Spleen (tissue), 11 donors: ENCODE results near the gene PCDHB8. TPM values are rescaled to one million over a fixed set of nuclear protein-coding genes. Genes with fewer than 3 reads are reported as not detected.
"Not testable (repeated sequence)": the region's sequence is repeated elsewhere in the genome, so short reads cannot be mapped to it uniquely, and the experiment has no call there.

ENCODE experiments used
- DNase-seq: peaks from one replicate; pipeline ENCODE4 v3.0.0-alpha.2; 2020
- H3K27ac ChIP-seq, 8 donors: fragments of 200-600 bp; sonication (generic) in 7 of 8; 1 replicate in 4 of 8; 2 replicates in 4 of 8; pipeline versions ENCODE4 v1.5.0 to v1.8.0; 2016 to 2021; ENCODE audit warnings: inconsistent platforms in 4 of 8, mild to moderate bottlenecking in 4 of 8, moderate library complexity in 1 of 8
- H3K27me3 ChIP-seq, 7 donors: fragments of 200-600 bp; sonication (generic) in 6 of 7; replicated peaks in 1 of 7; 1 replicate in 4 of 7; 2 replicates in 3 of 7; pipeline versions ENCODE4 v1.5.0 to v1.8.0; 2016 to 2021; ENCODE audit warnings: inconsistent platforms in 3 of 7, mild to moderate bottlenecking in 1 of 7
- H3K36me3 ChIP-seq, 6 donors: fragments of 200-600 bp; sonication (generic) in 5 of 6; 1 replicate in 4 of 6; 2 replicates in 2 of 6; pipeline versions ENCODE4 v1.5.0 to v1.8.0; 2016 to 2021; ENCODE audit warnings: inconsistent platforms in 2 of 6
- H3K4me1 ChIP-seq, 6 donors: fragments of 200-600 bp; sonication (generic) in 5 of 6; 1 replicate in 3 of 6; 2 replicates in 3 of 6; pipeline versions ENCODE4 v1.5.0 to v1.8.0; 2016 to 2021; ENCODE audit warnings: inconsistent platforms in 3 of 6
- H3K4me3 ChIP-seq, 8 donors: fragments of 200-600 bp; sonication (generic) in 7 of 8; 1 replicate in 4 of 8; 2 replicates in 4 of 8; pipeline versions ENCODE4 v1.5.0 to v1.8.0; 2016 to 2021; ENCODE audit warnings: inconsistent platforms in 4 of 8, mild to moderate bottlenecking in 4 of 8, moderate library complexity in 2 of 8
- H3K9me3 ChIP-seq, 8 donors: fragments of 200-600 bp; sonication (generic) in 7 of 8; 1 replicate in 4 of 8; 2 replicates in 4 of 8; pipeline versions ENCODE4 v1.5.0 to v1.8.0; 2016 to 2021; ENCODE audit warnings: inconsistent platforms in 4 of 8
- CTCF ChIP-seq, 11 experiments: fragments of 200-600 bp in 7 of 11; fragments of 450-650 bp in 4 of 11; sonication (generic) in 4 of 11; IDR thresholded peaks in 8 of 11; conservative IDR thresholded peaks in 3 of 11; 1 replicate in 7 of 11; 2 replicates in 4 of 11; pipeline versions ENCODE4 v1.4.0 to v1.8.0; 2016 to 2021; ENCODE audit warnings: antibody characterized with exemption in 11 of 11, inconsistent platforms in 4 of 11, mild to moderate bottlenecking in 1 of 11
- POLR2A ChIP-seq, 3 donors: fragments of 450-650 bp; IDR thresholded peaks; one replicate each; pipeline ENCODE4 v1.5.1; 2017; ENCODE audit warnings: antibody characterized with exemption in 3 of 3, mild to moderate bottlenecking in 1 of 3
- POLR2AphosphoS5 ChIP-seq, 3 donors: sonication (generic); formaldehyde crosslinking; IDR thresholded peaks; one replicate each; pipeline ENCODE4 v1.5.1; 2017; ENCODE audit warnings: antibody characterized with exemption in 3 of 3
- WGBS, 5 donors: extraction: QIAGEN DNeasy Blood & Tissue Kit in 3 of 5; methylation state at CpG; one replicate each; pipeline versions ENCODE4 v1.1.5 to v1.1.7; 2013 to 2018; 5-methylcytosine and 5-hydroxymethylcytosine counted together
- intact Hi-C: fragments of 100-400 bp; cut with DNase I; formaldehyde crosslinking; loops from one replicate; pipeline ENCODE4 v1.15.0; 2023; ENCODE audit warnings: low total_unique reads
- polyA plus RNA-seq, 3 donors: library from polyadenylated mRNA; stranded (reverse); fragments of 200-250 nt; gene quantifications; one replicate each; pipeline ENCODE4 v1.2.1, GENCODE V29; 2013
- total RNA-seq, 7 donors: library from RNA; depleted of rRNA in 3 of 7; stranded (reverse); fragments of >200 nt in 3 of 7; fragmentation: NEBNext Ultra II Directional in 4 of 7; extraction: Animal tissue kit (Norgen Biotek cat#: 25700) in 4 of 7; gene quantifications; one replicate each; pipeline versions ENCODE4 v1.1.0 to v1.2.1, GENCODE V29; 2016 to 2021
- donor health status: healthy with polysubstance abuse.
- donor health status: DM: no; HTN: no; CAD: no; lungs with moderate emphysema.
- donor health status: DM: no; HTN: no; CAD: no.
- donor health status: Bipolar disorder and iron deficiency.
- donor health status: healthy.
- donor health status: DM: no; HTN: no; CAD: no.
- donor health status: DM: yes; HTN: yes; CAD: no.

Gene PCDHB8
- total and polyA plus RNA-seq, 10 donors: 0.03 to 1.8 (median 0.60) TPM; not detected in 2

DNA sequence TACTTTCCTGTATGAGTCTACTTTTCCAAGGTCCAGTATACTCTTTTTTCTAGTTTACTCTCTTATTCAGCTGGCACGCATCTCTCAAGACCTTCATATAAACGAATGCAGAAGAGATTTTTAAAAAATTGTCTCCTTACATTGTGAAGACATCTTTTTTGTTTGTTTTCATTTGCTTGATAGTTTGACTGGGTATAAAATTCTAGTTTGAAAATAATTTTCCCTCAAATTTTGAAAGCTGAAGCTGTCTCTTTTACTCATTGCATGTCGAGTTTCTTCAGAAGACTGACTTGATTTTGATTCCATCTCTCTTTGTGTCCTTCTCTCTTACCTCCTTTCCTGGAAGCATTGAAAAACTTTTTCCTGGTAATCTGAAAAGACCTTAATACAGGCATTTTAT is 18.8 kb downstream of the PCDHB8 start:
- H3K27ac ChIP-seq: no peak overlapping the region
- peaks cover 0 to 93% (median 78%) of the 10 kb centered on the region in 8 donors for H3K9me3 ChIP-seq
- H3K36me3 ChIP-seq: no peaks in the 10 kb centered on the region
- intact Hi-C loops: no loop called here
- no peaks in the 10 kb centered on the region for H3K4me1 ChIP-seq
- peaks cover 0 to 59% (median 0%) of the 10 kb centered on the region in 7 donors for H3K27me3 ChIP-seq
- TF ChIP-seq POLR2AphosphoS5 (IDR thresholded peaks at IDR 0.05) (no peak), CTCF (IDR thresholded peaks at IDR 0.05 in 8 of 11, conservative IDR thresholded peaks at IDR 0.05 in 3 of 11) (no peak), POLR2A (IDR thresholded peaks at IDR 0.05) (no peak)
- no peak overlapping the region for H3K4me3 ChIP-seq
- DNase-seq: no peak
- WGBS, 5 donors: 29 to 48% (median 42%) methylated on average over 3 of the region's 3 CpGs

DNA sequence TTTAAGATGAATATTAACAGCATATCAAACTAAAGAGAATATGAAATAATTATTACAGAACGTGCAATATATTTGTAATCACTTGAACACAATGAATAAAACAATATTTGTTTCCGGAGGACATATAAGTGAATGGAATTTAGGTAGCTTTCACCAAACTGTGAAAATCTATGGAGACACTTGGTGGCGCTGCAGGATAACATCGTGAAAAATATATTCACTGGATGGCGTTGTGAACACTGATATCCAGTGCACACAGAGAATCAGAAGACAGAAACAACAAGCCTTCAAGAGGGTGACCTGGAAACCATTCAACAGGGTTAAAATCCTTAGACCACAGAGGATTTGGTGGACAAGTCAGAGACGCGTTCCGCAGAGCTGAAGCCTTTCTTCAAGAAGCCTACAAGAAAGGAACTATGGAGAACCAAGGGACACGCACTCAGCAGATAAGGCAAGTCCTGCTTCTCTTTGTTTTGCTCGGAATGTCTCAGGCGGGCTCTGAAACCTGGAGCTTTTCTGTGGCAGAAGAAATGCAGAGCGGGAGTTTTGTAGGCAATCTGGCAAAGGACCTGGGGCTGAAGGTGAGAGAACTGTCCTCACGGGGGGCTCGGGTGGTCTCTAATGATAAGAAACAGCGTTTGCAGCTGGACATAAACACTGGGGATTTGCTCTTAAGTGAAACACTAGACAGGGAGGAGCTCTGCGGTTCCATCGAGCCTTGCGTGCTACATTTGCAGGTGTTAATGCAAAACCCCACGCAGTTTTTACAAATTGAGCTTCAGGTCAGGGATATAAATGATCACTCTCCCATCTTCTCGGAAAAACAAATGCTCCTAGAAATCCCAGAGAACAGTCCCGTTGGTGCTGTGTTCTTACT is 22.0 kb downstream of the PCDHB8 start, which contains the start of gene PCDHB11:
Gene PCDHB11, plus strand, starts transcription at position 269 of the 877 bp plus-strand sequence. Its CDS starts 148 bp downstream, at position 417.
- peaks cover 0 to 95% (median 85%) of the 10 kb centered on the region in 8 donors for H3K9me3 ChIP-seq

DNA sequence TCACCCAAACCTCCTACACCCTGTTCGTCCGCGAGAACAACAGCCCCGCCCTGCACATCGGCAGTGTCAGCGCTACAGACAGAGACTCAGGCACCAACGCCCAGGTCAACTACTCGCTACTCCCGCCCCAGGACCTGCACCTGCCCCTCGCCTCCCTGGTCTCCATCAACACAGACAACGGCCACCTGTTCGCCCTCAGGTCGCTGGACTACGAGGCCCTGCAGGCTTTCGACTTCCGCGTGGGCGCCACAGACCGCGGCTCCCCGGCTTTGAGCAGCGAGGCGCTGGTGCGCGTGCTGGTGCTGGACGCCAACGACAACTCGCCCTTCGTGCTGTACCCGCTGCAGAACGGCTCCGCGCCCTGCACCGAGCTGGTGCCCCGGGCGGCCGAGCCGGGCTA is 23.5 kb downstream of the PCDHB8 start:
- Histone ChIP-seq H3K27me3 (peaks cover 0 to 61% (median 0%) of the 10 kb centered on the region in 7 donors), H3K9me3 (peaks cover 0 to 94% (median 71%) of the 10 kb centered on the region in 8 donors)
- H3K4me1 ChIP-seq, H3K4me3 ChIP-seq, intact Hi-C loops, DNase-seq, H3K27ac ChIP-seq, H3K36me3 ChIP-seq: not testable (repeated sequence)
- 31 to 43% (median 42%) methylated on average over 7 to 29 of the region's 38 CpGs for WGBS, 5 donors

More for the DNA sequence above, 22.0 kb downstream of the PCDHB8 start, which contains the start of gene PCDHB11:
- no peaks in the 10 kb centered on the region for H3K4me1 ChIP-seq
- peak within 1 kb of the TSS in 1 of 8 donors; percentile 3 for H3K4me3 ChIP-seq
- peaks cover 0 to 63% (median 0%) of the 10 kb centered on the region in 7 donors for H3K27me3 ChIP-seq
- H3K27ac ChIP-seq: no peak within 1 kb of the TSS
- TF ChIP-seq POLR2A (IDR thresholded peaks at IDR 0.05) (no peak), CTCF (IDR thresholded peaks at IDR 0.05 in 8 of 11, conservative IDR thresholded peaks at IDR 0.05 in 3 of 11) (no peak), POLR2AphosphoS5 (IDR thresholded peaks at IDR 0.05) (no peak)
- 29 to 45% (median 38%) methylated on average over 21 of the region's 21 CpGs for WGBS, 5 donors
- H3K36me3 ChIP-seq: no peaks in the 10 kb centered on the region
- intact Hi-C loops: no loop called here
- DNase-seq: no peak

DNA sequence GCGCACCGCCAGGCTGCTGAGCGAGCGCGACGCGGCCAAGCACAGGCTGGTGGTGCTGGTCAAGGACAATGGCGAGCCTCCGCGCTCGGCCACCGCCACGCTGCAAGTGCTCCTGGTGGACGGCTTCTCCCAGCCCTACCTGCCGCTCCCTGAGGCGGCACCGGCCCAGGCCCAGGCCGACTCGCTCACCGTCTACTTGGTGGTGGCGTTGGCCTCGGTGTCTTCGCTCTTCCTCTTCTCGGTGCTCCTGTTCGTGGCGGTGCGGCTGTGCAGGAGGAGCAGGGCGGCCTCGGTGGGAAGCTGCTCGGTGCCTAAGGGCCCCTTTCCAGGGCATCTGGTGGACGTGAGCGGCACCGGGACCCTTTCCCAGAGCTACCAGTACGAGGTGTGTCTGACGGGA is 24.1 kb downstream of the PCDHB8 start:
- 32 to 37% (median 35%) methylated on average over 8 to 31 of the region's 35 CpGs for WGBS, 5 donors
- peaks cover 0 to 66% (median 0%) of the 10 kb centered on the region in 7 donors for H3K27me3 ChIP-seq
- H3K36me3 ChIP-seq, intact Hi-C loops, H3K4me3 ChIP-seq, H3K27ac ChIP-seq, DNase-seq, H3K4me1 ChIP-seq: not testable (repeated sequence)
- H3K9me3 ChIP-seq: peaks cover 0 to 94% (median 66%) of the 10 kb centered on the region in 8 donors

DNA sequence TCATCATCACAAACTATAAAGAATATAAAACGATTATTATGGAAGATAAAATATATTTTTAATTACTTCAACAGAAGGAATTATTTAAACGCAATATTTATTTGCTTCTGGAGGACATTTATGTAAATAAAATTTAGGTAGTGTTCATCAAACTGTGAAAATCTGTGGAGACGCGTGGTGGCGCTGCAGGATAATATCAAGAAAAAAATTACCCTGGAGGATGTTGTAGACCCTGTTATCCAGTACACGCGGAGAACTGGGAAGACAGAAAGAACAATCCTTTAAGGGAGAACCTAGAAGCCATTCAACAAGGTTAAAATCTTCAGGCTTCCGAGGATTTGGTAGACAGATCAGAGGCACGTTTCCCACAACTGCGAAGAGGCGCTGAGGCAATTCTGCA is 30.9 kb downstream of the PCDHB8 start, which contains the start of gene PCDHB12:
Gene PCDHB12, plus strand, starts transcription at position 242 of the 400 bp plus-strand sequence. CDS start 189 bp downstream, outside the sequence.
- Histone ChIP-seq H3K27me3 (peaks cover 0 to 74% (median 0%) of the 10 kb centered on the region in 7 donors), H3K9me3 (peaks cover 0 to 90% (median 41%) of the 10 kb centered on the region in 8 donors), H3K4me3 (peak within 1 kb of the TSS in 2 of 8 donors; percentile 10 to 23), H3K36me3 (no peaks in the 10 kb centered on the region), H3K4me1 (no peaks in the 10 kb centered on the region), H3K27ac (no peak within 1 kb of the TSS)
- TF ChIP-seq POLR2AphosphoS5 (IDR thresholded peaks at IDR 0.05) (no peak), CTCF (IDR thresholded peaks at IDR 0.05 in 8 of 11, conservative IDR thresholded peaks at IDR 0.05 in 3 of 11) (no peak), POLR2A (IDR thresholded peaks at IDR 0.05) (no peak)
- 19 to 30% (median 24%) methylated on average over 11 of the region's 11 CpGs for WGBS, 5 donors
- intact Hi-C loops: no loop called here
- no peak for DNase-seq

DNA sequence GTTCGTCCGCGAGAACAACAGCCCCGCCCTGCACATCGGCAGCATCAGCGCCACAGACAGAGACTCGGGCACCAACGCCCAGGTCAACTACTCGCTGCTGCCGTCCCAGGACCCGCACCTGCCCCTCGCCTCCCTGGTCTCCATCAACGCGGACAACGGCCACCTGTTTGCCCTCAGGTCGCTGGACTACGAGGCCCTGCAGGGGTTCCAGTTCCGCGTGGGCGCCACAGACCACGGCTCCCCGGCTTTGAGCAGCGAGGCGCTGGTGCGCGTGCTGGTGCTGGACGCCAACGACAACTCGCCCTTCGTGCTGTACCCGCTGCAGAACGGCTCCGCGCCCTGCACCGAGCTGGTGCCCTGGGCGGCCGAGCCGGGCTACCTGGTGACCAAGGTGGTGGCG is 32.7 kb downstream of the PCDHB8 start:
- H3K4me3 ChIP-seq, H3K36me3 ChIP-seq, DNase-seq, intact Hi-C loops, H3K4me1 ChIP-seq, H3K27ac ChIP-seq: not testable (repeated sequence)
- Histone ChIP-seq H3K9me3 (peaks cover 0 to 87% (median 47%) of the 10 kb centered on the region in 8 donors), H3K27me3 (peaks cover 0 to 72% (median 0%) of the 10 kb centered on the region in 7 donors)
- 31 to 49% (median 43%) methylated on average over 5 to 39 of the region's 39 CpGs for WGBS, 5 donors

DNA sequence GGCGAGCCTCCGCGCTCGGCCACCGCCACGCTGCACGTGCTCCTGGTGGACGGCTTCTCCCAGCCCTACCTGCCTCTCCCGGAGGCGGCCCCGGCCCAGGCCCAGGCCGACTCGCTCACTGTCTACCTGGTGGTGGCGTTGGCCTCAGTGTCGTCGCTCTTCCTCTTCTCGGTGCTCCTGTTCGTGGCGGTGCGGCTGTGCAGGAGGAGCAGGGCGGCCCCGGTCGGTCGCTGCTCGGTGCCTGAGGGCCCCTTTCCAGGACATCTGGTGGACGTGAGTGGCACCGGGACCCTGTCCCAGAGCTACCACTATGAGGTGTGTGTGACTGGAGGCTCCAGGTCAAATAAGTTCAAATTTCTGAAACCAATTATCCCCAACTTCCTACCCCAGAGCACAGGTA is 33.3 kb downstream of the PCDHB8 start:
- intact Hi-C loops, H3K4me1 ChIP-seq, H3K4me3 ChIP-seq, DNase-seq, H3K36me3 ChIP-seq, H3K27ac ChIP-seq: not testable (repeated sequence)
- 21 to 56% (median 34%) methylated on average over 10 to 21 of the region's 27 CpGs for WGBS, 5 donors
- peaks cover 0 to 75% (median 0%) of the 10 kb centered on the region in 7 donors for H3K27me3 ChIP-seq
- H3K9me3 ChIP-seq: peaks cover 0 to 86% (median 51%) of the 10 kb centered on the region in 8 donors
